HL-60/S4 (cell line): ENCODE results near the gene ZFP28.

Source experiments
- in situ Hi-C: fragments of 300-500 bp; cut with MboI; formaldehyde crosslinking; loops from 2 replicates; pipeline ENCODE4 v1.14.3; 2022; ENCODE audit warnings: low sequenced_read_pairs

ZFP28 gene

DNA sequence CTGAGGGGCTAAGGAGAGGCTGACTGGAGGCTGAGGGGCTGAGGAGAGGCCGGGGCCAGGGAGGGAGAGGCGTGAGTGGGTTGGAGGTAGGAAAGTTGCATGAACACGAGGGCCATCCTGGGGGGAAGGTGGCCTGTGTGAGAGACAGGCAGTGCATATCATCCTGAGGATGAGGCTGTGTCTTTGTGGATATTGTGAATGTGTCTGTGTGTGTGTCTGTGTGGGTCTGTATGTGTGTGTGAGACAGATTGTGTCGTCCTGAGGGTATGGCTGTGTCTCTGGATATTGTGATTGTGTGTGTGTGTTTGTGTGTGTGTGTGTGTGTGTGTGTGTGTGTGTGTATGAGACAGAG, 56.8 kb downstream of the ZFP28 start:
- in situ Hi-C loops: no loop called here

DNA sequence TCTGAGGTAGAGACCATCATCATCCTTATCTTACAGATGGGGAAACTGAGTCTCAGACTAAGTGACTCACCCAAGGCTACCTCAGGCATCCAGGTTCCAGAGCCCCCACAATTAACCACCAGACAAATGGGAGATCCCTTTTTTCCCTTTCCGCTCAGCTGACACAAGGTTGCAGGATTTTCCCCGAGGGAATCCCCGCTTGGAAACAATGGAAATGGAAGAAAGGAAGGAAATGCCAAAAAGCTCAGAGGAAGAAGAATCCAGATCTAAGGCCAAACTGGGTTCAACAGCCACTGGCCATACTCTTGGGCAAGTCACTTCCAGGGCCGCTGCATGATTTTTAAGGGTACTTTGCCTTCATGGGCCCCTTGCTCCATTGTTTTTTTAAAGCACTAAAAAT, 57.9 kb downstream of the ZFP28 start:
- in situ Hi-C loops: no loop called here

GRCh38 chr19:56597696-56598095, 58.9 kb downstream of the ZFP28 start:
- in situ Hi-C loops: no loop called here

GRCh38 chr19:56601375-56601774, 62.6 kb downstream of the ZFP28 start:
- in situ Hi-C loops: no loop called here

- in situ Hi-C loops: no loop called here
Observed at GRCh38 chr19:56603829-56604228, 65.1 kb downstream of the ZFP28 start.
